ELR (cell line): ENCODE measurements around the gene LMNA.

Experiments used
- DNase-seq: peaks from one replicate; pipeline ENCODE4 v3.0.0-alpha.2; 2015; ENCODE audit warnings: low read depth

The LMNA gene

GRCh38 chr1:156082309-156083091 is 32.0 kb upstream of the LMNA start, which contains the start of gene MEX3A:
Gene MEX3A (minus strand): TSS chr1:156082465. CDS start chr1:156081998, 467 bp downstream.
- peak; percentile 82 for DNase-seq

GRCh38 chr1:156083800-156084790 is 30.4 kb upstream of the LMNA start:
- no peak for DNase-seq

GRCh38 chr1:156086256-156086662 is 28.3 kb upstream of the LMNA start:
- DNase-seq, result no peak

GRCh38 chr1:156089704-156090103 is 24.8 kb upstream of the LMNA start:
- DNase-seq, result no peak

GRCh38 chr1:156090138-156090839 is 24.2 kb upstream of the LMNA start:
- DNase-seq, result no peak

- peak; percentile 86 for DNase-seq
Measured at GRCh38 chr1:156090840-156091188, 23.7 kb upstream of the LMNA start.

GRCh38 chr1:156091610-156092009 is 22.9 kb upstream of the LMNA start:
- DNase-seq, result no peak

- no peak for DNase-seq
Measured at GRCh38 chr1:156095906-156096508, 18.5 kb upstream of the LMNA start.

GRCh38 chr1:156096640-156097391 is 17.7 kb upstream of the LMNA start:
- peak; percentile 92 for DNase-seq

- no peak for DNase-seq
Measured at GRCh38 chr1:156097499-156098178, 16.9 kb upstream of the LMNA start.

GRCh38 chr1:156098784-156099183 is 15.7 kb upstream of the LMNA start:
- no peak for DNase-seq

GRCh38 chr1:156099282-156099681 is 15.2 kb upstream of the LMNA start:
- DNase-seq, result no peak

- peak; percentile 39 for DNase-seq
Measured at GRCh38 chr1:156100205-156100995, 14.1 kb upstream of the LMNA start.

- DNase-seq, result no peak
Measured at GRCh38 chr1:156101880-156102279, 12.6 kb upstream of the LMNA start.

GRCh38 chr1:156102633-156103511 is 11.6 kb upstream of the LMNA start:
- peak; percentile 55 for DNase-seq

GRCh38 chr1:156103521-156103947 is 11.0 kb upstream of the LMNA start:
- DNase-seq, result no peak

GRCh38 chr1:156104065-156104810 is 10.3 kb upstream of the LMNA start:
- peak; percentile 70 for DNase-seq
